Osteoblast (primary cell): ENCODE measurements around the gene CNN2. TPM values are rescaled to one million over a fixed set of nuclear protein-coding genes. Genes with fewer than 3 reads are reported as not detected.

Experiments
- DNase-seq: peaks from one replicate; pipeline ENCODE4 v3.0.0; 2011; ENCODE audit warnings: low spot score, mixed read lengths; ENCODE audit not compliant: insufficient read length; ENCODE audit errors: missing footprints
- H2AFZ ChIP-seq: 2 replicates; pipeline ENCODE4 v1.6.0; 2011; ENCODE audit warnings: mild to moderate bottlenecking, low read length
- H3K27ac ChIP-seq: 2 replicates; pipeline ENCODE4 v1.5.1; 2011; ENCODE audit warnings: mild to moderate bottlenecking, low read depth, low read length, moderate library complexity
- H3K27me3 ChIP-seq: 2 replicates; pipeline ENCODE4 v1.6.0; 2012; ENCODE audit warnings: mild to moderate bottlenecking, control low read depth, inconsistent platforms, low read length, moderate library complexity; ENCODE audit not compliant: insufficient read depth
- H3K36me3 ChIP-seq: 2 replicates; pipeline ENCODE4 v1.5.1; 2011; ENCODE audit warnings: mild to moderate bottlenecking, low read length, control low read depth, moderate library complexity; ENCODE audit not compliant: insufficient read depth
- H3K4me1 ChIP-seq: 2 replicates; pipeline ENCODE4 v1.5.1; 2011; ENCODE audit warnings: mild to moderate bottlenecking, low read length, control low read depth, moderate library complexity; ENCODE audit not compliant: insufficient read depth
- H3K4me2 ChIP-seq: 2 replicates; pipeline ENCODE4 v1.6.0; 2011; ENCODE audit warnings: mild to moderate bottlenecking, low read length; ENCODE audit not compliant: insufficient read depth
- H3K4me3 ChIP-seq: fragments of 200-600 bp; sonication (generic); 3 replicates; pipeline ENCODE4 v1.5.1; 2012; ENCODE audit warnings: mild to moderate bottlenecking, low read length, inconsistent platforms; ENCODE audit not compliant: insufficient read depth
- H3K79me2 ChIP-seq: 2 replicates; pipeline ENCODE4 v1.6.0; 2012; ENCODE audit warnings: mild to moderate bottlenecking, low read length, control low read depth, inconsistent platforms; ENCODE audit not compliant: insufficient read depth
- H3K9me3 ChIP-seq: 2 replicates; pipeline ENCODE4 v1.5.1; 2011; ENCODE audit warnings: low read depth, low read length, control low read depth
- H4K20me1 ChIP-seq: 2 replicates; pipeline ENCODE4 v1.6.0; 2012; ENCODE audit warnings: mild to moderate bottlenecking, low read length, control low read depth; ENCODE audit not compliant: insufficient read depth
- total RNA-seq: library from RNA; depleted of rRNA; stranded (reverse); fragments of >200 nt; gene quantifications from 2 replicates; pipeline ENCODE4 v1.2.3, GENCODE V29; 2012
- TF ChIP-seq, protein P1 (sequence below): IDR thresholded peaks from 2 replicates; pipeline ENCODE4 v1.5.1; 2011; ENCODE audit warnings: mild to moderate bottlenecking, low read depth, low read length, moderate library complexity; ENCODE audit errors: extremely low read depth

Gene CNN2
- total RNA-seq, 1 donor, result 594 TPM

DNA sequence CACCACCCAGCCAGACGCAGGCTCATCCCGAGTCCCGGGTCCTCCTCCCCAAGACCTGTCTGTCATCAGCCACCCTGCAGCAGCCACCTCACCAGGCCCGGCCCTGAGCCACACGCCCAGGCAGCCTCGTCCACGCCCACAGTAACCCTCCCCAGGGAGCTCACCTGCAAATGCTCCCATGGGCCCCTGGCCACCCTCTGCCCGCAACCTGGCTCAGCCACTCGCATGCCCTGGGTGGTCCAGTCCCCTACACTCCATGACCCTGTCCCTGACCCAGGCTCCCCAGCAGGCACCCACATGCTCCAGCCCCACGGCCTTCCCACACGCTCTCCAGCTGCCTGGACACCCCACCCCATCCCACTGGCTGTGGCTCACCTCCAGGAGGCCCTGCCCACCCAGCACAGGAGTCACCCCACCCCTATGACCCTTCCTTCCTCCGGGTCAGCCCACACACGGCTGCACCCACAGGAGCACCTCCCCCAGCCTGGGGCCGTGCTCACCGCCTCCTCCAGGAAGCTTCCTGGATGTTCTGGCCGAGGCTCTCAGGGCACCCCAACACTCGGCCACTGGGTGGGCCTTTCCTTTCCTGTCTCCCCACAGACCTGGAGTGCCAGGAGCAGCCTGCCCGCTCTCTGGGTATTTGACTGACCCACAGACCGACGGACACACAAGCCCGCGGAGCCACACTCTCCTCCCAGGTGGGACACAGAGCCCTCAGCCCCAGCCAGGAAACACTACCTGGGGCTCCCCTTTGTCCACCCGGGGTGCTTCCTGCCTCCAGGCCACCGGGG, 9.1 kb upstream of the CNN2 start:
- H3K4me2 ChIP-seq, result peak overlapping the region; percentile 50
- H3K27me3 ChIP-seq, result no peaks in the 10 kb centered on the region
- peaks cover 68% of the 10 kb centered on the region for H4K20me1 ChIP-seq
- H3K9me3 ChIP-seq, result no peaks in the 10 kb centered on the region
- no peak for DNase-seq
- H3K4me1 ChIP-seq, result peaks cover 30% of the 10 kb centered on the region
- H3K27ac ChIP-seq, result peak overlapping the region; percentile 31
- peaks cover 82% of the 10 kb centered on the region for H3K79me2 ChIP-seq
- peak overlapping the region; percentile 10 for H3K4me3 ChIP-seq
- TF ChIP-seq, protein P1, sequence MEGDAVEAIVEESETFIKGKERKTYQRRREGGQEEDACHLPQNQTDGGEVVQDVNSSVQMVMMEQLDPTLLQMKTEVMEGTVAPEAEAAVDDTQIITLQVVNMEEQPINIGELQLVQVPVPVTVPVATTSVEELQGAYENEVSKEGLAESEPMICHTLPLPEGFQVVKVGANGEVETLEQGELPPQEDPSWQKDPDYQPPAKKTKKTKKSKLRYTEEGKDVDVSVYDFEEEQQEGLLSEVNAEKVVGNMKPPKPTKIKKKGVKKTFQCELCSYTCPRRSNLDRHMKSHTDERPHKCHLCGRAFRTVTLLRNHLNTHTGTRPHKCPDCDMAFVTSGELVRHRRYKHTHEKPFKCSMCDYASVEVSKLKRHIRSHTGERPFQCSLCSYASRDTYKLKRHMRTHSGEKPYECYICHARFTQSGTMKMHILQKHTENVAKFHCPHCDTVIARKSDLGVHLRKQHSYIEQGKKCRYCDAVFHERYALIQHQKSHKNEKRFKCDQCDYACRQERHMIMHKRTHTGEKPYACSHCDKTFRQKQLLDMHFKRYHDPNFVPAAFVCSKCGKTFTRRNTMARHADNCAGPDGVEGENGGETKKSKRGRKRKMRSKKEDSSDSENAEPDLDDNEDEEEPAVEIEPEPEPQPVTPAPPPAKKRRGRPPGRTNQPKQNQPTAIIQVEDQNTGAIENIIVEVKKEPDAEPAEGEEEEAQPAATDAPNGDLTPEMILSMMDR, result no peak
- no peak overlapping the region for H2AFZ ChIP-seq
- peaks cover 9% of the 10 kb centered on the region for H3K36me3 ChIP-seq

DNA sequence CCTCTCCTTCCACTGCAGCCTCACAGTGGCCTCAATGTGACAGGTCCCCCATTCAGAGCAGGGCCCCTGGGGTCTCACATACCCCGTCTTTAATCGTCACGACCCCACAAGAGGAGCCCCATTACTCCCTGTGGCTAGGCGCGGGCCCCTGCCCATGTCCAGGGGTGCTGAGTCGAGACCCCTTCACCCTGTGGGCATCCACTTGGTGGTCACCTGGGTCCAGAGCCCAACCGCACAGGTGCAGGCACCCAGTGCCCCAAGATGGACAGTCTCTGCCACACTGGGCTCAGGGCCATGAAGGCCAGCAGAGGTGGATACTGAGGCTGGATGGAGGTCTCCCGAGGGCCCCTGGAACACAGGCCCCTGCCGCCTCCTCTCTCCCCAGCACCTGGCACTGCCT, 8.5 kb upstream of the CNN2 start:
- Histone ChIP-seq H3K4me2 (peak overlapping the region; percentile 50), H3K36me3 (peaks cover 8% of the 10 kb centered on the region)

DNA sequence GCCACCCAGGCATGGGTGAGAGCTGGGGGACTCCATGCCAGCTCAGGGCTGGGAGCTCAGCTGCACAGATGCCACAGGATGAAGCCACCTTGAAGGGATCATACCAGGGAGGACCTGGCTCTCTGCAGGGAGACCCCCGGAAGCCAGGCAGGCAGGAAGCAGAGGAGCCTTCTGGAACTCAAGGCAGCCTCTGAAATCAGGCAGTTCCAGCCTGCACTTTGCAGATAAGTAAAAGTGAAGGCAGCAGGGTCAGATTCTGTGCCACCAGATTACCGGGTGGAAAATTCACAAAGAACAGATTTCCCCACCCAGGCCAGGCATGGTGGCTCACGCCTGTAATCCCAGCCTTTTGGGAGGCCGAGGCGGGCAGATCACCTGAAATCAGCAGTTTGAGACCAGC, 8.0 kb upstream of the CNN2 start:
- no peak overlapping the region for H3K27ac ChIP-seq
- H3K4me1 ChIP-seq, result peaks cover 33% of the 10 kb centered on the region
- peaks cover 76% of the 10 kb centered on the region for H3K79me2 ChIP-seq
- TF ChIP-seq, protein P1, result no peak
- no peak overlapping the region for H3K4me3 ChIP-seq
- peaks cover 4% of the 10 kb centered on the region for H3K36me3 ChIP-seq
- H2AFZ ChIP-seq, result no peak overlapping the region
- H4K20me1 ChIP-seq, result peaks cover 63% of the 10 kb centered on the region
- no peaks in the 10 kb centered on the region for H3K9me3 ChIP-seq
- no peak for DNase-seq
- peak overlapping the region; percentile 19 for H3K4me2 ChIP-seq
- no peaks in the 10 kb centered on the region for H3K27me3 ChIP-seq

More for the DNA sequence above, 8.5 kb upstream of the CNN2 start:
- TF ChIP-seq, protein P1, result no peak
- Histone ChIP-seq H2AFZ (no peak overlapping the region), H3K27ac (peak overlapping the region; percentile 31), H3K9me3 (no peaks in the 10 kb centered on the region), H3K27me3 (no peaks in the 10 kb centered on the region), H3K4me3 (no peak overlapping the region), H4K20me1 (peaks cover 68% of the 10 kb centered on the region), H3K79me2 (peaks cover 81% of the 10 kb centered on the region), H3K4me1 (peaks cover 31% of the 10 kb centered on the region)
- DNase-seq, result no peak

DNA sequence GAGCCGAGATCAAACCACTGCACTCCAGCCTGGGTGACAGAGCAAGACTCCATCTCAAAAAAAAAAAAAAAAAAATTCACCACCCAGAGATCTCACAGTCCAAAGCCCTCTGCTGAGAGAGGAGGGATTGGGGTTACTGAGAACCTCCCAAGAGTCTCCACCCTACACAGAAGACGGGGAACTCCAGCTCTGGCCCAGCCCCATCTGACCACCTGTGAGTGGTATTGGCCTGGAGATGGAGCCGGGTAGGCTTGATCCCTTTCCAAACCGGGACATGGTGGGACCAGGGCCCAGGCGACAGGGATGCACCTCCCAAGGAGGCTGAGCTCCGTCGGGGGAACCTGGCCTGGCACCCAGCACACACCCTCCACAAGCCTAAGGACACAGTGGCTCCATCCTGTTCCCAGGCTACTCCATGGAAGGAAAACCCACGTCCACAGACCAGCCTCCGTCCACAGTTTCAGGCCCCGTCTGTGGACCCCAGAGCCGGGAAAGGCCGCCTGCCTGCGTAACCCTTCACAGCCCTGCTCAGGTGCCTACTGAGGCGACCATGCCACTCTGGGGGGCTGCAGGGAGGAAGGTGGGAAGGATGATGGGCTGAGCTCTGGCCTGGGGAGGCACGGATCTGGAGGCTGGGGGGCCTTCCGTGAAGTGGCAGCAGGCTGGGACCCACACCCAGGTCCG, 7.3 kb upstream of the CNN2 start:
- Histone ChIP-seq H3K27me3 (no peaks in the 10 kb centered on the region), H3K4me2 (peak overlapping the region; percentile 96), H3K79me2 (peaks cover 69% of the 10 kb centered on the region), H3K9me3 (no peaks in the 10 kb centered on the region), H3K4me1 (peaks cover 33% of the 10 kb centered on the region), H2AFZ (no peak overlapping the region), H4K20me1 (peaks cover 56% of the 10 kb centered on the region), H3K36me3 (peaks cover 4% of the 10 kb centered on the region), H3K27ac (no peak overlapping the region), H3K4me3 (peak overlapping the region; percentile 87)
- no peak for DNase-seq
- TF ChIP-seq, protein P1, result no peak
